ENCODE data around the gene MIER2. TPM values are rescaled to one million over a fixed set of nuclear protein-coding genes. Genes with fewer than 3 reads are reported as not detected.
"Not testable (repeated sequence)": the region's sequence is repeated elsewhere in the genome, so short reads cannot be mapped to it uniquely, and the experiment has no call there.

Gene MIER2
- polyA plus RNA-seq, 2 donors, result 13.0 to 13.9 TPM

DNA sequence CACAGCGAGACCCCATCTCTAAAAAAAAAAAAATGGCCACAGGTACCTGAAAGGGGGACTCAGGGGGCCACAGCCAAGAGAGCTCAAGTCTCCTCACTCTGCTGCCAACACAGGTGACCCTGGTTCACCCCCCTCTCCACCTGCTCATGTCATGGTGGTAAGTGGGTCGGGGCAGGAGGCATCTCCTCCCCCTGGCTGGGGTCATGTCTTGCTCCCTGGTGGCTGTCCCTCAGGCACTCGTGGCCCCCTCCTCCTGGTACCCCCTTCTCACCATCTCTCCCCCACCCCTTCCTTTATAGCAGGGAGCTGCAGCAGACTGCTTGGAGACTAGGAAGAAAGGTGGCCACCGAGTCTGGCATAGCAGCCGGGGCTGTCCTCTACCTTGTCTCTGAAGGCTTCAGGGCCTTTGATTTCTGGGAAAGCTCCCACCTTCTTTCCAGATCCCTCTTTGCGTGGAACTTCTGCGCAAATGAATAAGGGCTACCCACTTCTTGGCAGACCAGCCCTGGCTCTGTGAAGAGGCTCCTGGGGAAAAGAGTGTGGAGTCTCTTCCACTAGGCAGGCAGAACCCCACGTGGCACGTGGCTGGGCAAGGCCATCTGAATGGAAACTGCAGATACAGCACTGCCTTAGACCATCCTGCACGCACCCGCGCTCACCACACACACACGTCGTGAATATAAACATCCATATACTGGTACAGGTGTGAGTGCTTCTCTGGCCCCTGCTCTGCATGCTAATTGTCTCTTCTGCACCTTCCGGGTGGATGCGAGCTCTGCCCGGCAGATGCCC lies 20.1 kb upstream of the MIER2 start:
- Histone ChIP-seq H3K27me3 (ENCODE audit: control insufficient read depth in 1 of 2, insufficient read depth in 2 of 2, low read length in 2 of 2) (no peaks in the 10 kb centered on the region), H3K36me3 (ENCODE audit: control insufficient read depth in 2 of 2, insufficient read depth in 2 of 2, low read length in 1 of 2) (no peaks in the 10 kb centered on the region), H3K4me1 (ENCODE audit: control insufficient read depth in 2 of 2, insufficient read depth in 2 of 2, low read length in 1 of 2) (no peaks in the 10 kb centered on the region), H3K27ac (ENCODE audit: low read depth in 2 of 2, low read length in 1 of 2) (no peak overlapping the region), H3K4me3 (ENCODE audit: low read depth in 1 of 2, low read length in 2 of 2) (no peak overlapping the region), H3K9me3 (ENCODE audit: control insufficient read depth in 2 of 2, insufficient read depth in 1 of 2, low read depth in 1 of 2, low read length in 1 of 2) (peaks cover 0 to 2% of the 10 kb centered on the region in 2 donors)
- WGBS, 2 donors, result 65 to 72% methylated on average over 17 of the region's 17 CpGs

DNA sequence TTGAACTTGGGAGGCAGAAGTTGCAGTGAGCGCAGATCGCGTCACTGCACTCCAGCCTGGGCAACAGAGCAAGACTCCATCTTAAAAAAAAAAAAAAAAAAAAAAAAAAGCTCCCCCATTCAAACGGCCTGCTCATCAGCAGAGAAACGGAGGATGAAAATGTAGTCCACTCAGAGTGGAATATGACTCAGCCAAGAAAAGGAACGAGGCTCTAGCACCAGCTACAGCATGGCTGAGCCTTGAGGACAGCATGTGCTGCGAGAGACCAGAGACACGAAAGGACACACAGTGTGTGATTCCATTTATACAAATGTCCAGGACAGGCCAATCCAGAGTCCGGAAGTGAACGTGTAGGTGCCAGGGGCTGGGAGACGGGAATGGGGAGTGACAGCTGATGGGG lies 18.1 kb upstream of the MIER2 start:
- Histone ChIP-seq H3K27me3 (ENCODE audit: control insufficient read depth in 1 of 2, insufficient read depth in 2 of 2, low read length in 2 of 2) (no peaks in the 10 kb centered on the region), H3K4me3 (ENCODE audit: low read depth in 1 of 2, low read length in 2 of 2) (no peak overlapping the region), H3K9me3 (ENCODE audit: control insufficient read depth in 2 of 2, insufficient read depth in 1 of 2, low read depth in 1 of 2, low read length in 1 of 2) (peaks cover 0 to 2% of the 10 kb centered on the region in 2 donors), H3K36me3 (ENCODE audit: control insufficient read depth in 2 of 2, insufficient read depth in 2 of 2, low read length in 1 of 2) (no peaks in the 10 kb centered on the region), H3K27ac (ENCODE audit: low read depth in 2 of 2, low read length in 1 of 2) (no peak overlapping the region), H3K4me1 (ENCODE audit: control insufficient read depth in 2 of 2, insufficient read depth in 2 of 2, low read length in 1 of 2) (no peaks in the 10 kb centered on the region)
- 80 to 81% methylated on average over 11 of the region's 11 CpGs for WGBS, 2 donors

DNA sequence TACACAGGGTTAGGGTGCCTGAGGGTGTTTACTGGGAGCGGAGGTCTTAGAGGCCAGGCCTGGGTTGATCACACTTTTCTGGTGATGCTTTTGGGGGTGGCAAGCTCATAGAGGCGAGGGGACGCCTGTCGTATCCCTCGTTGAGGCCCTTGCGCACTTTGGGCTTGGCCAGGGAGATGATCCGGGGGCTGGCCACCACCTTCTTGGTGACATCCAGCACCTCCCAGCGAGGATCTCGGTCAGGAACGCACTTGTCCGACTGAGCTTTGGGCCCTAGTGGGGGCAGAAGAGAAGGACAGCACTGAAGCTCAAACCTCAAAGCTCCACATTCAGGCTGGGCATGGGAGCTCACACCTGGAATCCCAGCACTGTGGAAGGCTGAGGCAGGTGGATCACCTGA lies 17.6 kb upstream of the MIER2 start:
- H3K4me1 ChIP-seq (ENCODE audit: control insufficient read depth in 2 of 2, insufficient read depth in 2 of 2, low read length in 1 of 2), result no peaks in the 10 kb centered on the region
- H3K27ac ChIP-seq (ENCODE audit: low read depth in 2 of 2, low read length in 1 of 2), result no peak overlapping the region
- WGBS, 2 donors, result 93 to 97% methylated on average over 11 of the region's 11 CpGs
- no peaks in the 10 kb centered on the region for H3K27me3 ChIP-seq (ENCODE audit: control insufficient read depth in 1 of 2, insufficient read depth in 2 of 2, low read length in 2 of 2)
- peaks cover 0 to 2% of the 10 kb centered on the region in 2 donors for H3K9me3 ChIP-seq (ENCODE audit: control insufficient read depth in 2 of 2, insufficient read depth in 1 of 2, low read depth in 1 of 2, low read length in 1 of 2)
- H3K36me3 ChIP-seq (ENCODE audit: control insufficient read depth in 2 of 2, insufficient read depth in 2 of 2, low read length in 1 of 2), result no peaks in the 10 kb centered on the region
- H3K4me3 ChIP-seq (ENCODE audit: low read depth in 1 of 2, low read length in 2 of 2), result no peak overlapping the region

DNA sequence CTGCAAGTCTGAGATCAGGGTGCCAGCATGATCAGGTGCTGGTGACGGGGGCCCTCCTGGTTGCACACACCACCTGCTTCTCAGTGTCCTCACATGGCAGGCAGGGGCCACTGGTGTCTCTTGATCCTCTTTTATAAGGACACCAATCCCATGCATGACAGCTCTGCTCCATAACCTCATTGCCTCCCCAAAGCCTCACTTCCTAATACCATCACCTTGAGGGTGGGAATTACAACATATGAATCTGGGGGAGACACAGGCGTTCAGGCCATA lies 15.0 kb upstream of the MIER2 start:
- Histone ChIP-seq H3K36me3 (ENCODE audit: control insufficient read depth in 2 of 2, insufficient read depth in 2 of 2, low read length in 1 of 2) (no peaks in the 10 kb centered on the region), H3K27ac (ENCODE audit: low read depth in 2 of 2, low read length in 1 of 2) (no peak overlapping the region), H3K4me3 (ENCODE audit: low read depth in 1 of 2, low read length in 2 of 2) (no peak overlapping the region), H3K4me1 (ENCODE audit: control insufficient read depth in 2 of 2, insufficient read depth in 2 of 2, low read length in 1 of 2) (no peaks in the 10 kb centered on the region), H3K9me3 (ENCODE audit: control insufficient read depth in 2 of 2, insufficient read depth in 1 of 2, low read depth in 1 of 2, low read length in 1 of 2) (peaks cover 0 to 2% of the 10 kb centered on the region in 2 donors), H3K27me3 (ENCODE audit: control insufficient read depth in 1 of 2, insufficient read depth in 2 of 2, low read length in 2 of 2) (no peaks in the 10 kb centered on the region)
- WGBS, 2 donors, result 89% methylated on average over 2 of the region's 2 CpGs

DNA sequence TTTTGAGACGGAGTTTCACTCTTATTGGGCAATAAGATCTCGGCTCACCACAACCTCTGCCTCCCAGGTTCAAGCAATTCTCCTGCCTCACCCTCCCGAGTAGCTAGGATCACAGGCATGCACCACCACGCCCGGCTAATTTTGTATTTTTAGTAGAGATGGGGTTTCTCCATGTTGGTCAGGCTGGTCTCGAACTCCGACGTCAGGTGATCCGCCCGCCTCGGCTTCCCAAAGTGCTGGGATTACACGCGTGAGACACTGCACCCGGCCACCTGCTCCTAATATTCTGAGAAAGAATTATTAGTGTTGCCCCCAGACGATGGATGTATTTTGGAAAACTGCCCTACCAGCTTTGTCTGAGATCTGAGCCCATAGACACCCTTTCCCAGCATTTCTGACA lies 10.9 kb upstream of the MIER2 start:
- not testable (repeated sequence) for H3K36me3 ChIP-seq (ENCODE audit: control insufficient read depth in 2 of 2, insufficient read depth in 2 of 2, low read length in 1 of 2); H3K27ac ChIP-seq (ENCODE audit: low read depth in 2 of 2, low read length in 1 of 2); H3K27me3 ChIP-seq (ENCODE audit: control insufficient read depth in 1 of 2, insufficient read depth in 2 of 2, low read length in 2 of 2); H3K4me3 ChIP-seq (ENCODE audit: low read depth in 1 of 2, low read length in 2 of 2); H3K9me3 ChIP-seq (ENCODE audit: control insufficient read depth in 2 of 2, insufficient read depth in 1 of 2, low read depth in 1 of 2, low read length in 1 of 2); H3K4me1 ChIP-seq (ENCODE audit: control insufficient read depth in 2 of 2, insufficient read depth in 2 of 2, low read length in 1 of 2)
- 76 to 77% methylated on average over 15 of the region's 15 CpGs for WGBS, 2 donors

DNA sequence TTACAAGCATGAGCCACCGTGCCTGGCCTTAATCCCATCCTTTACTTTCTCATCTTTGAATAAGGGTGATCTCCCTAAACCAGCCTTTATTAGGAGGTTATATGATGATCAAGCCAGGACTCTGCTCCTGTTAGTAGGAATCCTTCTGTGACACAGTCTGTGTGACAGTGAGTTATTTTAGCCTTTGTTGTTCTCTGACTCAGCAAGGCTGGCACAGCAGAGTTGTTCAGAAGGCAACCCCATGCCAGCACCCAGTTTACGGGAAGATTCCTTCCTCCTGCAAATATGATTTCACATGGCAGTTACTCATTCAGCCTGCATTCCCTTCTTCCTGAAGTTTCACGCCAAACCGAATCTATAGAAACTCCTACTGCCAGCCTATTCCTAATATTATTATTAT lies 10.5 kb upstream of the MIER2 start:
- 38 to 62% methylated on average over 4 of the region's 4 CpGs for WGBS, 2 donors
- H3K27ac ChIP-seq (ENCODE audit: low read depth in 2 of 2, low read length in 1 of 2), result no peak overlapping the region

DNA sequence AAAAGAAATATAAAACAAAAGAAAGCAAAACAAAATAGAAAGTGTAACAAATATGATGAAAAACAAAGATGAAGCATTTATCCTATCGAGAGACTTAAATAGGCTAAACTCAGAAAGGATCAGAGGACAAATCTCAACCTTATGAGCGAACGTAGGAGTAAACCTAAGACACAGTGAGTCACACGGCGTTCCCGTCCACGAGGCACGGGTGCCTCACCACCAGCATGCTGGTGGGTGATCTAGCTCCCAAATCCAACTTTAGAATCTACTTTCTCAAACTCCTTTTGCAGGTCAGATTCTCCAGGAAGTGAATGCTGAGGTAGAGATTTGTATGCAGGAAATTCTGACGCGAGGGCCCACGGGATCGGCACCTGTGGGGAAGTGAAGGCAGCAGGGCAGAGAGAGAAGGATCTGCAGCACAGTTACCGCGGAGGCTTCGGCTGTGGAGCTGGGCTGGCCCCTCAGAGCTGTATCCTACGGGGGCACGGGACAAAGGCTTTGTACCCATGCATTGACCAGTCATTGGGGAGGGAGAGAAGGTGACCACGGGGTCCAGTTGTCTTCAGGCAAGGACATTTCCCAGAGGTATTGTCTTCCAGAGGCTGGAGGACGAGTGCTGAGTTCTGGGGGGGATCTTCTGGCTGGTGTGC lies 7.5 kb upstream of the MIER2 start:
- no peak overlapping the region for H3K4me3 ChIP-seq (ENCODE audit: low read depth in 1 of 2, low read length in 2 of 2)
- no peaks in the 10 kb centered on the region for H3K27me3 ChIP-seq (ENCODE audit: control insufficient read depth in 1 of 2, insufficient read depth in 2 of 2, low read length in 2 of 2)
- no peak overlapping the region for H3K27ac ChIP-seq (ENCODE audit: low read depth in 2 of 2, low read length in 1 of 2)
- 69 to 71% methylated on average over 19 of the region's 19 CpGs for WGBS, 2 donors
- H3K4me1 ChIP-seq (ENCODE audit: control insufficient read depth in 2 of 2, insufficient read depth in 2 of 2, low read length in 1 of 2), result no peaks in the 10 kb centered on the region
- H3K9me3 ChIP-seq (ENCODE audit: control insufficient read depth in 2 of 2, insufficient read depth in 1 of 2, low read depth in 1 of 2, low read length in 1 of 2), result no peaks in the 10 kb centered on the region
- H3K36me3 ChIP-seq (ENCODE audit: control insufficient read depth in 2 of 2, insufficient read depth in 2 of 2, low read length in 1 of 2), result no peaks in the 10 kb centered on the region

More for the DNA sequence above, 10.5 kb upstream of the MIER2 start:
- no peaks in the 10 kb centered on the region for H3K4me1 ChIP-seq (ENCODE audit: control insufficient read depth in 2 of 2, insufficient read depth in 2 of 2, low read length in 1 of 2)
- H3K36me3 ChIP-seq (ENCODE audit: control insufficient read depth in 2 of 2, insufficient read depth in 2 of 2, low read length in 1 of 2), result no peaks in the 10 kb centered on the region
- H3K27me3 ChIP-seq (ENCODE audit: control insufficient read depth in 1 of 2, insufficient read depth in 2 of 2, low read length in 2 of 2), result no peaks in the 10 kb centered on the region
- no peaks in the 10 kb centered on the region for H3K9me3 ChIP-seq (ENCODE audit: control insufficient read depth in 2 of 2, insufficient read depth in 1 of 2, low read depth in 1 of 2, low read length in 1 of 2)
- H3K4me3 ChIP-seq (ENCODE audit: low read depth in 1 of 2, low read length in 2 of 2), result no peak overlapping the region

DNA sequence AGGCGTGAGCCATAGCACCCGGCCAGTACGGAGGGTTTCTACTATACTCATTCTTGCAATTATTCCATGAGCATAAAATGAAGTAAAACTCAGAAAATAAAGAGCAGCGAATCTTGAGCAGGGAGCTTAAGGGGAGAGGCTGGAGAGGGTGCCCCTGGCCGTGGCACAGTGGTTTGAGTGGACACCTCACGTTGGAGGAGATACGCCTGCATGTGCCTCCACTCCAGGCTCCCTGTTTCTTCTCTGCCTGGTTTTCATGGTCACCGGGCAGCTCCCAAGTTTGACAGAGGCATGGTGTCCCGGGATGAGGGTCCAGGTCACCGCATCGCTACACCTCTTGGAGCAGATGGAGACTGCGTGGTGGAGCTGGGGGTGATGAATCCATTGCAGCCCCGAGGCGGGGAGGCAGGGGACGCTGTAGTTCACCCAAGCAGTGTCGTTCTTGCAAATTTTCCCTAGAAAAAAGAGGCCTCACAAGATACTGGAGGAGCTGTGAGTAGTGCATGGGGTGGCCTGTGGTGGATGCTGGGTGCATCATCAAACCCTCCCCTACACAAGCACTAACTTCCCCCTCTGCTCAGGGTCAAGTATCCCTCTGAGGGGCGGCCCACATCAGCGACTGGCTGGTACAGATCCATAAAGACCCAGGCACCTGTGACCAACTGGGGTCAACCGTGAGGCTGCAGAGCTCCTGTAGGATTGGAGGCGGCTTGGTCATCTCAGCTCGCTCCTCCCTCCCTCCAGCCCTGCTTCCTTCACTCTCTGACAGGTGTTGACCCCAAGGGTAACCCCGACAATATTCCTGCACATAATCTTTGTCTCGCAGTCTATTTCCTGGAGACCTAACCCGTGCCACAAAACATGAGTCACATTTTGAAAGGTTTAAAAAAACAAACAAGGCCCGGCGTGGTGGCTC lies 3.6 kb upstream of the MIER2 start:
- WGBS, 2 donors, result 65 to 69% methylated on average over 26 of the region's 26 CpGs
- H3K36me3 ChIP-seq (ENCODE audit: control insufficient read depth in 2 of 2, insufficient read depth in 2 of 2, low read length in 1 of 2), result no peaks in the 10 kb centered on the region
- H3K9me3 ChIP-seq (ENCODE audit: control insufficient read depth in 2 of 2, insufficient read depth in 1 of 2, low read depth in 1 of 2, low read length in 1 of 2), result no peaks in the 10 kb centered on the region
- no peak overlapping the region for H3K27ac ChIP-seq (ENCODE audit: low read depth in 2 of 2, low read length in 1 of 2)
- H3K27me3 ChIP-seq (ENCODE audit: control insufficient read depth in 1 of 2, insufficient read depth in 2 of 2, low read length in 2 of 2), result no peaks in the 10 kb centered on the region
- peaks cover 0 to 9% of the 10 kb centered on the region in 2 donors for H3K4me1 ChIP-seq (ENCODE audit: control insufficient read depth in 2 of 2, insufficient read depth in 2 of 2, low read length in 1 of 2)
- no peak overlapping the region for H3K4me3 ChIP-seq (ENCODE audit: low read depth in 1 of 2, low read length in 2 of 2)

DNA sequence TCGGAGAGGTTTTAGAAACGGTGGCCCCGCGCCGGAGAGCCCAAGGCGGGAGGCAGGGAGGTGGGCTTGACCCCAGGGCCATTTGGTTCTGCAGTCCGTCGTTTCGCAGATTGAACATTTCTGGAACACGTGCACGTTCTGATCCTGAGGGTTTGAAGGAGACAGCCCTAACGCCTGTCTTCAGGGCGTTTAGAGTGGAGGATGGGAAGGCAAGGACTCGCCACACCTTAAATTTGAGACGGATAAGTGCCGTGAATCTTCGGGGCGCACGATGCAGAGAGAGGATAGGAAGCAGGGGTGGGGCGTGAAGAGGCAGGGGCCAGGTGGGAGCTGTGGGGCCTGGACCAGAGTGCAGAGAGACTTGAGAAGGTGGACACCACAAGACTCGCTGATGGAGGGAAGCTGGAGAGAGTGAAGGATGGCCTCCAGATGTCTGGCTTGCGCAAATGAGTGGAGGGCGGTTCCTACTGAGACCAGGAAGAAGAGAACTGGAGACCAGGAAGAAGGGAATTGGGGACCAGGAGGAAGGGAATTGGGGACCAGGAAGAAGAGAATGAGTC lies 804 bp upstream of the MIER2 start:
- peak overlapping the region; percentile 36 to 90 for H3K4me3 ChIP-seq (ENCODE audit: low read depth in 1 of 2, low read length in 2 of 2)
- H3K27ac ChIP-seq (ENCODE audit: low read depth in 2 of 2, low read length in 1 of 2), result no peak overlapping the region
- H3K9me3 ChIP-seq (ENCODE audit: control insufficient read depth in 2 of 2, insufficient read depth in 1 of 2, low read depth in 1 of 2, low read length in 1 of 2), result no peaks in the 10 kb centered on the region
- 65 to 68% methylated on average over 23 of the region's 23 CpGs for WGBS, 2 donors
- no peaks in the 10 kb centered on the region for H3K36me3 ChIP-seq (ENCODE audit: control insufficient read depth in 2 of 2, insufficient read depth in 2 of 2, low read length in 1 of 2)
- H3K4me1 ChIP-seq (ENCODE audit: control insufficient read depth in 2 of 2, insufficient read depth in 2 of 2, low read length in 1 of 2), result peaks cover 3 to 32% of the 10 kb centered on the region in 2 donors
- H3K27me3 ChIP-seq (ENCODE audit: control insufficient read depth in 1 of 2, insufficient read depth in 2 of 2, low read length in 2 of 2), result no peaks in the 10 kb centered on the region
